Measurements from ENCODE around the gene RHOBTB3. TPM values are rescaled to one million over a fixed set of nuclear protein-coding genes. Genes with fewer than 3 reads are reported as not detected.

The RHOBTB3 gene
- polyA plus RNA-seq, 4 donors = 5.8 to 42.2 (median 12.1) TPM

- Histone ChIP-seq H3K4me1 (ENCODE audit: control insufficient read depth in 3 of 3, insufficient read depth in 2 of 3, low read depth in 1 of 3, low read length in 2 of 3) (peaks cover 0 to 29% (median 13%) of the 10 kb centered on the region in 3 donors), H3K36me3 (ENCODE audit: control insufficient read depth in 3 of 3, insufficient read depth in 2 of 3, low read depth in 1 of 3, low read length in 3 of 3) (no peaks in the 10 kb centered on the region), H3K27me3 (ENCODE audit: control insufficient read depth in 3 of 3, insufficient read depth in 3 of 3, low read length in 3 of 3) (no peaks in the 10 kb centered on the region), H3K9me3 (ENCODE audit: control insufficient read depth in 2 of 2, insufficient read depth in 1 of 2, low read depth in 1 of 2, low read length in 1 of 2) (no peaks in the 10 kb centered on the region), H3K4me3 (ENCODE audit: low read depth in 1 of 3, low read length in 3 of 3) (no peak overlapping the region), H3K27ac (ENCODE audit: low read depth in 1 of 3, low read length in 2 of 3) (peak overlapping the region in 1 of 3 donors; percentile 24)
- DNase-seq = peak; percentile 54 to 64
- FAIRE-seq = no peak
- 36 to 75% (median 67%) methylated on average over 1 of the region's 1 CpG for WGBS, 3 donors
Observed at GRCh38 chr5:95838556-95838955, 107.4 kb downstream of the RHOBTB3 start.

GRCh38 chr5:95839658-95840057 lies 108.5 kb downstream of the RHOBTB3 start:
- H3K4me1 ChIP-seq (ENCODE audit: control insufficient read depth in 3 of 3, insufficient read depth in 2 of 3, low read depth in 1 of 3, low read length in 2 of 3) = peaks cover 0 to 24% (median 13%) of the 10 kb centered on the region in 3 donors
- no peaks in the 10 kb centered on the region for H3K27me3 ChIP-seq (ENCODE audit: control insufficient read depth in 3 of 3, insufficient read depth in 3 of 3, low read length in 3 of 3)
- H3K27ac ChIP-seq (ENCODE audit: low read depth in 1 of 3, low read length in 2 of 3) = no peak overlapping the region
- no peaks in the 10 kb centered on the region for H3K9me3 ChIP-seq (ENCODE audit: control insufficient read depth in 2 of 2, insufficient read depth in 1 of 2, low read depth in 1 of 2, low read length in 1 of 2)
- whole genome bisulfite sequencing, 3 donors = 49 to 63% (median 59%) methylated on average over 2 of the region's 2 CpGs
- DNase-seq = no peak
- no peaks in the 10 kb centered on the region for H3K36me3 ChIP-seq (ENCODE audit: control insufficient read depth in 3 of 3, insufficient read depth in 2 of 3, low read depth in 1 of 3, low read length in 3 of 3)
- H3K4me3 ChIP-seq (ENCODE audit: low read depth in 1 of 3, low read length in 3 of 3) = no peak overlapping the region
- no peak for FAIRE-seq

- H3K9me3 ChIP-seq (ENCODE audit: control insufficient read depth in 2 of 2, insufficient read depth in 1 of 2, low read depth in 1 of 2, low read length in 1 of 2) = no peaks in the 10 kb centered on the region
- H3K36me3 ChIP-seq (ENCODE audit: control insufficient read depth in 3 of 3, insufficient read depth in 2 of 3, low read depth in 1 of 3, low read length in 3 of 3) = no peaks in the 10 kb centered on the region
- DNase-seq = no peak
- H3K4me1 ChIP-seq (ENCODE audit: control insufficient read depth in 3 of 3, insufficient read depth in 2 of 3, low read depth in 1 of 3, low read length in 2 of 3) = peaks cover 0 to 15% (median 7%) of the 10 kb centered on the region in 3 donors
- no peaks in the 10 kb centered on the region for H3K27me3 ChIP-seq (ENCODE audit: control insufficient read depth in 3 of 3, insufficient read depth in 3 of 3, low read length in 3 of 3)
- no peak for FAIRE-seq
- H3K4me3 ChIP-seq (ENCODE audit: low read depth in 1 of 3, low read length in 3 of 3) = no peak overlapping the region
- WGBS, 3 donors = 74 to 86% (median 76%) methylated on average over 1 of the region's 1 CpG
- H3K27ac ChIP-seq (ENCODE audit: low read depth in 1 of 3, low read length in 2 of 3) = no peak overlapping the region
Observed at GRCh38 chr5:95840956-95841705, 110.0 kb downstream of the RHOBTB3 start.

- 83 to 90% (median 89%) methylated on average over 8 of the region's 8 CpGs for WGBS, 3 donors
- H3K9me3 ChIP-seq (ENCODE audit: control insufficient read depth in 2 of 2, insufficient read depth in 1 of 2, low read depth in 1 of 2, low read length in 1 of 2) = no peaks in the 10 kb centered on the region
- no peak for FAIRE-seq
- H3K4me1 ChIP-seq (ENCODE audit: control insufficient read depth in 3 of 3, insufficient read depth in 2 of 3, low read depth in 1 of 3, low read length in 2 of 3) = peaks cover 0 to 15% (median 0%) of the 10 kb centered on the region in 3 donors
- peak overlapping the region in 1 of 3 donors; percentile 55 for H3K27ac ChIP-seq (ENCODE audit: low read depth in 1 of 3, low read length in 2 of 3)
- H3K4me3 ChIP-seq (ENCODE audit: low read depth in 1 of 3, low read length in 3 of 3) = no peak overlapping the region
- no peaks in the 10 kb centered on the region for H3K36me3 ChIP-seq (ENCODE audit: control insufficient read depth in 3 of 3, insufficient read depth in 2 of 3, low read depth in 1 of 3, low read length in 3 of 3)
- no peaks in the 10 kb centered on the region for H3K27me3 ChIP-seq (ENCODE audit: control insufficient read depth in 3 of 3, insufficient read depth in 3 of 3, low read length in 3 of 3)
- DNase-seq = peak in 1 of 2 donors; percentile 43
Observed at GRCh38 chr5:95841914-95842812, 111.0 kb downstream of the RHOBTB3 start.

GRCh38 chr5:95842854-95843544 lies 111.9 kb downstream of the RHOBTB3 start:
- H3K9me3 ChIP-seq (ENCODE audit: control insufficient read depth in 2 of 2, insufficient read depth in 1 of 2, low read depth in 1 of 2, low read length in 1 of 2) = no peaks in the 10 kb centered on the region
- H3K4me3 ChIP-seq (ENCODE audit: low read depth in 1 of 3, low read length in 3 of 3) = no peak overlapping the region
- FAIRE-seq (no peak), DNase-seq (peak in 1 of 2 donors; percentile 46)
- WGBS, 3 donors = 57 to 70% (median 61%) methylated on average over 11 of the region's 11 CpGs
- peaks cover 0 to 15% (median 0%) of the 10 kb centered on the region in 3 donors for H3K4me1 ChIP-seq (ENCODE audit: control insufficient read depth in 3 of 3, insufficient read depth in 2 of 3, low read depth in 1 of 3, low read length in 2 of 3)
- no peaks in the 10 kb centered on the region for H3K36me3 ChIP-seq (ENCODE audit: control insufficient read depth in 3 of 3, insufficient read depth in 2 of 3, low read depth in 1 of 3, low read length in 3 of 3)
- no peaks in the 10 kb centered on the region for H3K27me3 ChIP-seq (ENCODE audit: control insufficient read depth in 3 of 3, insufficient read depth in 3 of 3, low read length in 3 of 3)
- H3K27ac ChIP-seq (ENCODE audit: low read depth in 1 of 3, low read length in 2 of 3) = peak overlapping the region in 1 of 3 donors; percentile 66

- DNase-seq = no peak
- no peak for FAIRE-seq
- Histone ChIP-seq H3K27ac (ENCODE audit: low read depth in 1 of 3, low read length in 2 of 3) (peak overlapping the region in 1 of 3 donors; percentile 60), H3K4me1 (ENCODE audit: control insufficient read depth in 3 of 3, insufficient read depth in 2 of 3, low read depth in 1 of 3, low read length in 2 of 3) (peaks cover 0 to 9% (median 0%) of the 10 kb centered on the region in 3 donors), H3K27me3 (ENCODE audit: control insufficient read depth in 3 of 3, insufficient read depth in 3 of 3, low read length in 3 of 3) (no peaks in the 10 kb centered on the region), H3K9me3 (ENCODE audit: control insufficient read depth in 2 of 2, insufficient read depth in 1 of 2, low read depth in 1 of 2, low read length in 1 of 2) (no peaks in the 10 kb centered on the region), H3K36me3 (ENCODE audit: control insufficient read depth in 3 of 3, insufficient read depth in 2 of 3, low read depth in 1 of 3, low read length in 3 of 3) (no peaks in the 10 kb centered on the region), H3K4me3 (ENCODE audit: low read depth in 1 of 3, low read length in 3 of 3) (no peak overlapping the region)
- 61 to 81% (median 80%) methylated on average over 3 of the region's 3 CpGs for WGBS, 3 donors
Observed at GRCh38 chr5:95843733-95844223, 112.6 kb downstream of the RHOBTB3 start.

GRCh38 chr5:95845391-95845790 lies 114.3 kb downstream of the RHOBTB3 start:
- Histone ChIP-seq H3K27me3 (ENCODE audit: control insufficient read depth in 3 of 3, insufficient read depth in 3 of 3, low read length in 3 of 3) (no peaks in the 10 kb centered on the region), H3K4me3 (ENCODE audit: low read depth in 1 of 3, low read length in 3 of 3) (no peak overlapping the region), H3K27ac (ENCODE audit: low read depth in 1 of 3, low read length in 2 of 3) (no peak overlapping the region), H3K36me3 (ENCODE audit: control insufficient read depth in 3 of 3, insufficient read depth in 2 of 3, low read depth in 1 of 3, low read length in 3 of 3) (no peaks in the 10 kb centered on the region), H3K4me1 (ENCODE audit: control insufficient read depth in 3 of 3, insufficient read depth in 2 of 3, low read depth in 1 of 3, low read length in 2 of 3) (peaks cover 0 to 3% (median 0%) of the 10 kb centered on the region in 3 donors), H3K9me3 (ENCODE audit: control insufficient read depth in 2 of 2, insufficient read depth in 1 of 2, low read depth in 1 of 2, low read length in 1 of 2) (no peaks in the 10 kb centered on the region)
- 81 to 93% (median 81%) methylated on average over 3 of the region's 3 CpGs for WGBS, 3 donors
- FAIRE-seq = no peak
- no peak for DNase-seq

All from small intestine (tissue), 7 donors.